MG63 (cell line): ENCODE results near the gene NOS1AP. TPM values are rescaled to one million over a fixed set of nuclear protein-coding genes. Genes with fewer than 3 reads are reported as not detected.
"Not testable (repeated sequence)": the region's sequence is repeated elsewhere in the genome, so short reads cannot be mapped to it uniquely, and the experiment has no call there.

Source experiments
- DNase-seq: peaks from one replicate; pipeline ENCODE4 v3.0.0-alpha.2; 2020
- H3K27me3 ChIP-seq: fragments of 250-450 bp; sonication (Bioruptor Pico); 2 replicates; pipeline ENCODE4 v1.5.1; 2020; ENCODE audit warnings: mild to moderate bottlenecking, moderate library complexity
- H3K36me3 ChIP-seq: fragments of 250-450 bp; sonication (Bioruptor Pico); 2 replicates; pipeline ENCODE4 v1.5.1; 2020; ENCODE audit warnings: mild to moderate bottlenecking, moderate library complexity
- H3K4me3 ChIP-seq: fragments of 250-450 bp; sonication (Bioruptor Pico); 2 replicates; pipeline ENCODE4 v1.5.1; 2020; ENCODE audit warnings: mild to moderate bottlenecking, moderate library complexity
- H3K9me3 ChIP-seq: fragments of 250-450 bp; sonication (Bioruptor Pico); 2 replicates; pipeline ENCODE4 v1.5.1; 2020; ENCODE audit warnings: mild to moderate bottlenecking, moderate library complexity
- total RNA-seq: library from RNA; depleted of rRNA; stranded (reverse); fragments of >200 nt; shearing (Covaris generic); gene quantifications from 2 replicates; pipeline ENCODE4 v1.2.3, GENCODE V29; 2014; ENCODE audit warnings: low replicate concordance

The NOS1AP gene
- total RNA-seq, 1 experiment from 2014 or later: not detected

- no peak overlapping the region for H3K4me3 ChIP-seq
- peaks cover 2% of the 10 kb centered on the region for H3K27me3 ChIP-seq
- DNase-seq: no peak
- peaks cover 3% of the 10 kb centered on the region; the same call in 1 of the 2 replicates for H3K9me3 ChIP-seq
- no peaks in the 10 kb centered on the region for H3K36me3 ChIP-seq
Observed at GRCh38 chr1:162343470-162343869, 274.0 kb downstream of the NOS1AP start.

- DNase-seq: no peak
- Histone ChIP-seq H3K9me3 (peaks cover 3% of the 10 kb centered on the region; the same call in 1 of the 2 replicates), H3K4me3 (no peak overlapping the region), H3K27me3 (no peaks in the 10 kb centered on the region), H3K36me3 (no peaks in the 10 kb centered on the region)
Observed at GRCh38 chr1:162347281-162347680, 277.8 kb downstream of the NOS1AP start.

- Histone ChIP-seq H3K36me3 (no peaks in the 10 kb centered on the region), H3K4me3 (no peak overlapping the region), H3K27me3 (no peaks in the 10 kb centered on the region), H3K9me3 (peaks cover 3% of the 10 kb centered on the region; the same call in 1 of the 2 replicates)
- DNase-seq: peak; percentile 30
Observed at GRCh38 chr1:162349635-162350330, 280.3 kb downstream of the NOS1AP start.

DNA sequence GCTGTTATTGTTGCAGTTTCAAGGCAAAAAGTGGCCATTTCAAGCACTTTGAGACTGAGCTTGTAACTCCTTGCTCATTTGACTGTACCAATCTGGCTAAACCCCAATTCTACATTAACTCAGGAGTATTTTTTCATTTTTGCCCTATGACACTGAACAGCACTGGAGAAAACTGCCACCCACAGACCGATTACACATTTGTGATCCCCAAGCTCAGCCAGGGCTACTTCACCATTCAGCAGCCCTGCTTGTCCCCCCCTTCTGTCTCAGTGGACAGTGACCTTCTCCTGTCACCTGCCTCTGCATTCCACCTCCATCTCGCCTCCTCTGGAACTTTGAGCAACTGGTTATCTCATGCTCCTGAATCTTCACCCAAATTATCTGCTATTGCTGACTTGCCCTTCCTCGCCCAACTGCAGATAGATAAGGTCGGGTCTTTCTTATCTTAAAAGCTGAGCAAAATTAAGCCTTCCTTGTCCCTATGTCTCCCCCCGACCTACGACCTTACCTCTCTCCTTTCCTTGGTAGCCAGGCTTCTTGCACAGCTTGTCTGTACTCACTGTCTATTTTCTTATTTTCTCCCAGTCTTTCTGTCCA is 281.9 kb downstream of the NOS1AP start:
- no peaks in the 10 kb centered on the region for H3K9me3 ChIP-seq
- DNase-seq: no peak
- H3K4me3 ChIP-seq: no peak overlapping the region

GRCh38 chr1:162351874-162352273 is 282.4 kb downstream of the NOS1AP start:
- H3K36me3 ChIP-seq: not testable (repeated sequence)

More for the DNA sequence above, 281.9 kb downstream of the NOS1AP start:
- no peaks in the 10 kb centered on the region for H3K27me3 ChIP-seq
- H3K36me3 ChIP-seq: no peaks in the 10 kb centered on the region

DNA sequence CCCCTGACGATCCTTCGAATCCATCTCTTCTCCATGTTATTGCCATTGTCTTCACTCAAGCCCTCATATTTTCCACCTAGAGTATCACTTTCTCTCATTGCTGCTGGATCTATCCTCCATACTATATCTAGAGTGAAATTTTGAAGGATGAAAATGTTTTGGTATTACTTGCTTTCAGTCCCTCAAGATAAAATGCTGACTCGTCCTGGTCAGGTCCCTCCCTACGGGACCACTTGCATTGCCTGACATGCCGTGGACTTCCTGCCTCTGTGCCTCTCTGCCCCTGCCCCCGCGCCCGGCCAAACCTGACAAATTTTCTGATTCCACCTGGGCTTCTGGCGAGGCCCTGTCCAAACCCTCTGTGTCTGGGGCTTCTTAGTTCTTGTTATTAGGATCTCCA is 283.6 kb downstream of the NOS1AP start:
- Histone ChIP-seq H3K4me3 (no peak overlapping the region), H3K36me3 (no peaks in the 10 kb centered on the region), H3K27me3 (no peaks in the 10 kb centered on the region), H3K9me3 (no peaks in the 10 kb centered on the region)
- DNase-seq: no peak

More at GRCh38 chr1:162351874-162352273, 282.4 kb downstream of the NOS1AP start:
- not testable (repeated sequence) for DNase-seq, H3K9me3 ChIP-seq, H3K4me3 ChIP-seq, H3K27me3 ChIP-seq

GRCh38 chr1:162353702-162354101 is 284.2 kb downstream of the NOS1AP start:
- no peak for DNase-seq
- H3K36me3 ChIP-seq: no peaks in the 10 kb centered on the region
- no peaks in the 10 kb centered on the region for H3K27me3 ChIP-seq
- H3K4me3 ChIP-seq: no peak overlapping the region
- H3K9me3 ChIP-seq: no peaks in the 10 kb centered on the region

DNA sequence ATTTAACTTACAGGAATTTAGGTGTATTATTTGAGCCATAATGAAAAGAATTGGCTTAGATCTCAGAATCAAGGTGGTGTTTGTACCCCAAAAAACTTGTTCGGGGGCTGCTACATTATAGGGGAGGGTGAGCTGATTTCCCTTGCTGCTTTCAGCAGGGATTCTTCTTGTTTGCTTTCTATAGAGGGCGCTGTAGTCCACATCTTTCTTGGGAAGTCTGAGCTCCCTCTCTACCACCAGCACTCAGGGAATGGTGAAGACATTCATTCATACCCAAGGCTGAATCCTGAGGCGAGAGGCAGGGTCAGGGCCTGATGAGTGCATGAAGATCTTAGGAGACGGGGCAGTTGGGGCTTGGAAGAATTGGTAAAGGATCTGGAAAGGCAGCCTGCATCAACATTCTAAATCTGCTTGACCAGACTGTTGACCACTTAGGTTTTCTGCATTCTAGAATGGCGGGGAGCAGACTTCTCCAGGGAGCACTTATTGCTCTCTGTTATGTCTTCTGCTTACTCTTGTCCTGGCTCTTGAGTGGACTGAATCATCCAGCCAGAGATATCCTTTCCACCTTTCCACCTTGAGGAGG is 288.3 kb downstream of the NOS1AP start:
- H3K36me3 ChIP-seq: no peaks in the 10 kb centered on the region
- no peaks in the 10 kb centered on the region for H3K27me3 ChIP-seq
- H3K4me3 ChIP-seq: no peak overlapping the region
- no peak for DNase-seq
- no peaks in the 10 kb centered on the region for H3K9me3 ChIP-seq

- Histone ChIP-seq H3K36me3 (no peaks in the 10 kb centered on the region), H3K27me3 (no peaks in the 10 kb centered on the region), H3K4me3 (no peak overlapping the region), H3K9me3 (no peaks in the 10 kb centered on the region)
- no peak for DNase-seq
Observed at GRCh38 chr1:162358928-162359327, 289.4 kb downstream of the NOS1AP start.

GRCh38 chr1:162359523-162360236 is 290.2 kb downstream of the NOS1AP start:
- DNase-seq: no peak
- H3K4me3 ChIP-seq: no peak overlapping the region

DNA sequence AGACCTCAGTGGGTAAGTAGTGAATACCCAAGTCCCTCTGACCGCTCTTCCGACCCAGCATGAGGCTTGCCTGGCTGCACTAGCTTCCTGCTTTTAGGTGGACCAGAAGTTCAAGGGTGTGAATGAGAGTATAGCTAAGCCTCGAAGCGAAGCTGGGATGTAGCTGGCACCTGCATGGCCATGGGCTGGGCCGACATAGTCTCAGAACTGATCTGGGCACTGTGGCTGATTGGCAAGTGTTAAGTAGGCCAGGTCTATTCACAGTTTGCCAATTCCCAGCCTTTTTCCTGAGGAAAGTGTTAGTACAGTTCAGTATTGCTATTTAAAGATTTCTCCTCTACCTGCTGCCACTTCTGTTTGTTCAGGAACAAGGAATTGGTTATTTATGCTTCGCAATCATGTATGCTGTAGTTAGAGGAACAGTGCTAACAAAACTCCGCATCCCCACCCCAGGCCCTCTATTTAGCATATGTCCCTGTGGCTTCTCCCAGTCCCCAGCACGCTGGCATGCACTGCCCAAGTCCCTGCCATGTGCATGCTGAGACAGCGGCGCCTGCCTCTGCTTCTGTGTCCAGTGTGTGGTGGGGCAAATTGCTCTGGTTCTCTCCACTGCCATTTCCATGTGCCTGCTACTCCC is 290.9 kb downstream of the NOS1AP start:
- DNase-seq: no peak
- Histone ChIP-seq H3K36me3 (no peaks in the 10 kb centered on the region), H3K9me3 (no peaks in the 10 kb centered on the region), H3K4me3 (no peak overlapping the region), H3K27me3 (no peaks in the 10 kb centered on the region)

More at GRCh38 chr1:162359523-162360236, 290.2 kb downstream of the NOS1AP start:
- Histone ChIP-seq H3K9me3 (no peaks in the 10 kb centered on the region), H3K36me3 (no peaks in the 10 kb centered on the region), H3K27me3 (no peaks in the 10 kb centered on the region)

DNA sequence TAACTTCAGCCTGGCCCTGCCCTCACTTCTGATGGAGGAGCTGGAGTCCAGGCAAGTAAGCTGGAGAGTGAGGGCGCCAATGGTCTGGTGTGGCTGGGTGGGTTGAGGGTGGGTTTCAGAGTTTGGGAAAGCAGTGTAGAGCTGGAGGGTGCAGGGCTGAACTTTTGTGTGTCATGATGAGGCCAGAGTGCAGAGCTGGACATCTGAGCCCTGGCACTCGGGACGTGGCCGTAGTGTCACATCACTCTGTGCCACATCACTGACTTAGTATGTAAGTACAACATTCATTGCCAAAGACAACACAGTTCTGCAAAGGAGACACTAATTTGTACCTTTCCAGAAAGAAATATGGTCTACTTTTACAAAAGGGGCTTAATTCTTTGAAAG is 291.4 kb downstream of the NOS1AP start:
- H3K9me3 ChIP-seq: no peaks in the 10 kb centered on the region
- no peak overlapping the region for H3K4me3 ChIP-seq
- no peak for DNase-seq
- H3K36me3 ChIP-seq: no peaks in the 10 kb centered on the region
- H3K27me3 ChIP-seq: no peaks in the 10 kb centered on the region

DNA sequence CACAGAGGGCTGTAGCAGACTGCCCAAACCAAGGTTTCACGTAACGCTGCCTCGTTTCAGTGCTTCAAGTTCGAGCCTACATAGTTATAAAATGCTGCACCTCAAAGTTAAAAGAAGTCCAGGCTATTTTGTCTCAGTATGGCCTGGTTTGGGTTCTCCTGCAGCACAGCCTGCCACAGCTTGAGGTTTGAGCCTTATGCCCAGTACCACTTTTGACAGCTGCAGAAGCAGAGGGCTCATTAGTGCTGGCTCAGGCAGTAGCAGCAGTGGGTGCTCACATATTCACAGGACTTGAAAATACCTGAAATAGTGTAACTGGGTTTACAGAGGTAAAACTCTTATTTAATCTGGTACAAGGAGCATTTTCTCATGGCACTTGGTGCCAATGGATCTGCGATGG is 291.9 kb downstream of the NOS1AP start:
- Histone ChIP-seq H3K27me3 (no peaks in the 10 kb centered on the region), H3K4me3 (no peak overlapping the region), H3K36me3 (no peaks in the 10 kb centered on the region), H3K9me3 (no peaks in the 10 kb centered on the region)
- no peak for DNase-seq

GRCh38 chr1:162363823-162364222 is 294.3 kb downstream of the NOS1AP start:
- H3K4me3 ChIP-seq: no peak overlapping the region
- no peak for DNase-seq
- no peaks in the 10 kb centered on the region for H3K27me3 ChIP-seq
- H3K9me3 ChIP-seq: no peaks in the 10 kb centered on the region
- H3K36me3 ChIP-seq: no peaks in the 10 kb centered on the region

DNA sequence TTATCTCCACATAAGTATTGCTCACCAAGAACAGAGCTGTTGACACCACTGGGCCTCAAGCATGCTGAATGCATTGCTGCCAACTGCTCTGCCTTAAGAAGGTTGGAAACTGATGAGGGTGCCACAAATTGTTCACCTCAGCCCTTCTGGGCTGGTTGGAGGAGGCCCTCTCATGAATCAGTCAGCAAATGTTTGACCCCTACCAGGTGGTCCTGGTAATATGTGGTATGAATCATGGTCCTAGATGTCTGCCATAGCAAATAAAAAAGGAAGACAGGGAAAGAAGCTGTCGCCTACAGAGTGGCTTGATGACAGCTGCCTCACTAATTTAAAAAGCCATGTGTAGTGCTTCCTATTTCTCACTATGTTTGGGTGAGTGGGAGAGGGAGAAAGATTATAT is 295.0 kb downstream of the NOS1AP start:
- no peaks in the 10 kb centered on the region for H3K27me3 ChIP-seq
- H3K9me3 ChIP-seq: no peaks in the 10 kb centered on the region
- no peak overlapping the region for H3K4me3 ChIP-seq
- DNase-seq: no peak
- no peaks in the 10 kb centered on the region for H3K36me3 ChIP-seq

GRCh38 chr1:162365284-162366020 is 296.0 kb downstream of the NOS1AP start:
- Histone ChIP-seq H3K36me3 (no peaks in the 10 kb centered on the region), H3K4me3 (no peak overlapping the region), H3K27me3 (no peaks in the 10 kb centered on the region), H3K9me3 (no peaks in the 10 kb centered on the region)
- DNase-seq: no peak
